ENCODE results near the gene OR4L1.
"Not testable (repeated sequence)": the region's sequence is repeated elsewhere in the genome, so short reads cannot be mapped to it uniquely, and the experiment has no call there.

The OR4L1 gene, protein sequence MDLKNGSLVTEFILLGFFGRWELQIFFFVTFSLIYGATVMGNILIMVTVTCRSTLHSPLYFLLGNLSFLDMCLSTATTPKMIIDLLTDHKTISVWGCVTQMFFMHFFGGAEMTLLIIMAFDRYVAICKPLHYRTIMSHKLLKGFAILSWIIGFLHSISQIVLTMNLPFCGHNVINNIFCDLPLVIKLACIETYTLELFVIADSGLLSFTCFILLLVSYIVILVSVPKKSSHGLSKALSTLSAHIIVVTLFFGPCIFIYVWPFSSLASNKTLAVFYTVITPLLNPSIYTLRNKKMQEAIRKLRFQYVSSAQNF

GRCh38 chr14:20059745-20060144 is at the start of gene OR4L1:
Gene OR4L1 (plus strand): TSS chr14:20060045. CDS start chr14:20060045, 0 bp downstream.
- DNase-seq, result no peak

DNA sequence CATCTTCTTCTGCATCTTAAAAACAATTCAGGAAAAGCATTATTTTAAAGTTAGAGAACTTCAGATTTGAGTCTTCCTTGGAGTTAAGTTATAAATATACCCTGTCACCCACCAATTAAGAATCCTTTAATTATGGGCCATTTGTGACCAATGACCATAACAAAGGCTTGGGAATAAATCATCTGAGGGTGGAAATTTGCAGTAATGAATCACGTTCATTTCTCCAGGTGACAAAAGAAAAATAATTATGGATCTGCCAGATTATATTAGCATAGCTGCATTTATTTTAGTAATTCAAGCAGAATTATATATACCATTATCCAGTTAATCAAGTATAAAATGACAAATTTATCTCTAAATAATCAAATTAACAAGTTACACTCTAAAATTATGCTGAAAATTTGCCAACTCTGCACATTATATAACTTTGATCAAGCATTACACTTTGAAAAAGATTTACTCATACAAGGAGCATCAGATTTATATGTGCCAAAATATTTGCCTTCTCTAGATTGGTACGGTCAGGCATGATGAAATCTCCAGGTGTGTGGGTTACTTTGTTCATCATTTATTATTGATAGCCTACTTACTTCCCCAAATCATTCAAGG is 40.5 kb upstream of the OR4L1 start, which contains the start of gene OR4K14:
Gene OR4K14, minus strand, starts transcription at position 51 of the 609 bp plus-strand sequence. CDS start 4,114 bp downstream, outside the sequence.
- DNase-seq, result no peak

- DNase-seq, result no peak
Measured at GRCh38 chr14:20031058-20031457, 28.8 kb upstream of the OR4L1 start.

DNA sequence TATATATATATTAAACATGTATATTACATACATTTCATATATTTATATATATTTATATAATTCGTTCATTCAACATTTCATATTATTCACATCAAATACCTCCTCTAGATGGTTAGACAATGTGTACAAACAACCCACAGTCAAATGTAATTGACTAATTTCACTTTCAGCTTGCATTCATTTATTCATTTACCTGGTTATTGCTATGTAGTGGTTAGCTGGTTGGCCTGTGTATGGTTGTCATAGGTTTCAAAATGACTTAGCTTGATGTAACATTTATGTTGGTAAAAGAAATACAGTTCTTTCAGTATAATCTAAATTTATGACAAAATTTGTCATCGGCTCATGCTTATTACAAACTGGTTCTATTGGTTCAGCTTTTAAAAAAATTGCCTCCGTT is 24.4 kb upstream of the OR4L1 start:
- DNase-seq, result no peak

GRCh38 chr14:20035938-20036337 is 23.9 kb upstream of the OR4L1 start, which contains the start of gene OR4K13:
Gene OR4K13 (minus strand): TSS chr14:20036038. CDS start chr14:20034758, 1,280 bp downstream.
- DNase-seq, result no peak

DNA sequence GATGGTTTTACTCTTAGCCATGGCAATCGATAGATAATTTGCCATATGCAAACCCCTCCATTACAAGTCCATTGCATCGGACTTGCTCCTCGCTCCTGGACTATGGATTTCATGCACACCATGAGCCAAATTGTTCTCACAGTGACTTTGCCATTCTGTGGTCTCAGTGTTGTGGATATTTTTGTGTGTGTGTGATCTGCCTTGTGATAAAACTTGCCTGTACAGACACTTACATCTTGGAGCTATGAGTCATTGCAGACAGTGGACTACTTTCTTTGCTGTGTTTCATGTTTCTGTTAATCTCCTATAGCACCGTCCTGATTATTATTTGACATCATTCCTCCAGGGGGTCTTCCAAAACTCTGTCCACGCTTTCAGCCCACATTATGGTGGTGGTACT is 15.6 kb upstream of the OR4L1 start:
- DNase-seq, result no peak

DNA sequence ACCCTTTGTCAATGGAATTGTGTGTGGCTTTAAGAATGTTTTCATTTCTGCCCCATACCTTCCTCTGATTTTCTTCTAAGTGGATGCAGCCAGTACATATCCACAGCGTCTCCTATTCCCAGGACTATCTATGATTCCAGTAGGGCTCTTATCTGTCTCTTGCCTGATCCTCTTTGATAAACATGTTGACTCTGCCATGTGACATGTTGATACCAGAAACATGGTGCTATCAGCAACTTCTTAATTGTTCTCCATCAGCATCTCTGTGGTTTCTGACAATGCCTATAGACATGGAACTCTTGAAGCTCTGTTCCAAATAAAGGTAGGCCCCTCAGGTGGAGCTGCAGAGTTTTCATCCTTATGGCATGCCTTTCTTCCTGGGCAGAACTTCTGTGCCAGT is 11.6 kb upstream of the OR4L1 start:
- DNase-seq, result no peak

GRCh38 chr14:20092050-20092449 is 32.2 kb downstream of the OR4L1 start:
- no peak for DNase-seq

- no peak for DNase-seq
Measured at GRCh38 chr14:20093442-20093841, 33.6 kb downstream of the OR4L1 start.

GRCh38 chr14:20098926-20099770 is 39.3 kb downstream of the OR4L1 start:
- DNase-seq, result not testable (repeated sequence)

- DNase-seq, result no peak
Measured at GRCh38 chr14:20110438-20110837, 50.6 kb downstream of the OR4L1 start, which contains the start of gene OR4K17. Gene OR4K17 (plus strand): TSS chr14:20110739. CDS start chr14:20117500, 6,761 bp downstream.
